Right lobe of liver (tissue), 4 donors: ENCODE data around the gene NDUFS6.

Experiments
- CTCF ChIP-seq, 4 donors: fragments of 200-600 bp in 3 of 4; fragments of 450-650 bp in 1 of 4; IDR thresholded peaks; one replicate each; pipeline versions ENCODE4 v1.5.1 to v1.8.0; 2016 to 2022; ENCODE audit warnings: antibody characterized with exemption in 4 of 4, mild to moderate bottlenecking in 2 of 4
- POLR2A ChIP-seq: fragments of 450-650 bp; IDR thresholded peaks from one replicate; pipeline ENCODE4 v1.6.1; 2017; ENCODE audit warnings: antibody characterized with exemption, mild to moderate bottlenecking
- donor health status: DM: no; HTN: no; CAD: no.
- donor health status: DM: no; HTN: no; CAD: no.
- donor health status: DM: no; HTN: yes; CAD: no.

GRCh38 chr5:1836176-1836890 is 35.1 kb downstream of the NDUFS6 start:
- no peak for TF ChIP-seq POLR2A
- no peak for TF ChIP-seq CTCF (IDR thresholded peaks at IDR 0.05)
